ENCODE data around the gene NBPF4. TPM values are rescaled to one million over a fixed set of nuclear protein-coding genes. Genes with fewer than 3 reads are reported as not detected.
"Not testable (repeated sequence)": the region's sequence is repeated elsewhere in the genome, so short reads cannot be mapped to it uniquely, and the experiment has no call there.

NBPF4 gene
- total and polyA plus RNA-seq, 11 donors = not detected

DNA sequence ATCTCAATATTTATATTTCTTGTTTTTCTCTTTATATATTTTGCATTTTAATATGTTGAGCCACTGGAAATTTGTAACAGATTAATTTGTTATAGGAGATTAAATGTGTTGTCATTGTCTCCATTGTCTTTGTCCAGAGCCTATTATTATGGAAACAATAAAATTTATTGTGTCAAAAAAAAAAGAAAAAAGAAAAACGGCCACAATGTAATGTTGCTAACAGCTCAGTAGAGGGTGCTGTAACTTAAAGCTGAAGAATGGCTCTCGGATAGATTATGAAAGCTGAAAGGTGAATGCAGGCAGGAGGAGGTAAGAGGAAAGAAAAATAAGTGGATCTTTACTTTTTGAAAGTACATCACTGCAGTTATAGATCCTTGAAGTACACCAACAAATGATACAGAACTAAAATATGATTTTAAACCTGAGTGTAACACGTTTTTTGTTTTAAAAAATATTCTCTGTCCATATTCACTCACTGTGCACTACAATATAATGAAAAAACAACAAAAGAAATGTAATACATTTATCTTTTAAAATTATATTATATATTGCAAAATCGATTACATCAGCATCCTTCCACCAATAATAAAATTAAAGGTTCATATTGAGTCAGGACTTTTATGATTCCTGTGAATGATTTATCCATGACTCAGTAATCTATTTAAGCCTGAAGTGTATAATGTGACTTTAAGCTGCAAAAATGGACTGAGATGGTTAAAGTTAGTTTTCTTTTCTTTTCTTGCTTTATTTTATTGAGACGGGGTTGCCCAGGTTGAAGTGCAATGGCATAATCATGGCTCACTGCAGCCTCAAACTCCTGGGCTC is 29.0 kb downstream of the NBPF4 start:
- H3K27ac ChIP-seq; DNase-seq; intact Hi-C loops (cut with DNase I); H3K4me3 ChIP-seq; H3K4me1 ChIP-seq; ATAC-seq; H3K36me3 ChIP-seq; H3K9me3 ChIP-seq: not testable (repeated sequence)
- peak; percentile 42 to 77 (median 62) for TF ChIP-seq CTCF (IDR thresholded peaks at IDR 0.05)
- H3K27me3 ChIP-seq = peaks cover 0 to 17% (median 0%) of the 10 kb centered on the region in 9 donors
- WGBS, 4 donors = 15 to 30% (median 17%) methylated on average over 4 to 5 of the region's 5 CpGs

DNA sequence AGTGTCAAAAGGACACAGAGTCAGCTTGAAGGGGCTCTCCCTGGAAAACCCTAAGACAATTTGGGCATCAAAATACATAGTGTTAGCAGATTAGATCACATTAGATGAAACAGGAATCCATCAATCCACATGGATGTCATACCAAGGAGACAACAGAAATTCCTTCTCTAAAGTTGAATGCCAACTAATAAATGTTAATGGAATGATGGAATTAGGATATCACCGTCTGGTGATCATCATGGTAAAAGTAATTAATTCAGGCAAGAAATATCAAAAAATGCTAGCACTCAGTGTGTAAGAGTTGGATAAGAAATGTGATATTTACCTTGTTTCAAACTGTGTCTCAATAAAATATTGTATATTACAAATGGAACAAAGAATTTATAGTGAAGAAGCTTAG is 32.9 kb downstream of the NBPF4 start:
- intact Hi-C loops (cut with DNase I) = no loop called here
- DNase-seq (no peak), ATAC-seq (no peak)
- no peaks in the 10 kb centered on the region for H3K4me1 ChIP-seq
- peaks cover 0 to 29% (median 0%) of the 10 kb centered on the region in 9 donors for H3K27me3 ChIP-seq
- H3K4me3 ChIP-seq = no peak overlapping the region
- 92 to 98% (median 94%) methylated on average over 1 of the region's 1 CpG for WGBS, 4 donors
- no peaks in the 10 kb centered on the region for H3K9me3 ChIP-seq
- TF ChIP-seq CTCF (IDR thresholded peaks at IDR 0.05) (no peak), POLR2A (IDR thresholded peaks at IDR 0.05) (no peak)
- no peaks in the 10 kb centered on the region for H3K36me3 ChIP-seq
- H3K27ac ChIP-seq = no peak overlapping the region

- TF ChIP-seq POLR2A (IDR thresholded peaks at IDR 0.05) (no peak), CTCF (IDR thresholded peaks at IDR 0.05) (no peak)
- DNase-seq (no peak), ATAC-seq (no peak)
- peaks cover 0 to 29% (median 0%) of the 10 kb centered on the region in 9 donors for H3K27me3 ChIP-seq
- no peak overlapping the region for H3K4me3 ChIP-seq
- H3K27ac ChIP-seq = no peak overlapping the region
- 80 to 83% (median 82%) methylated on average over 11 of the region's 11 CpGs for WGBS, 4 donors
- H3K9me3 ChIP-seq = peaks cover 0 to 4% (median 0%) of the 10 kb centered on the region in 12 donors
- H3K36me3 ChIP-seq = no peaks in the 10 kb centered on the region
- H3K4me1 ChIP-seq = no peaks in the 10 kb centered on the region
- intact Hi-C loops (cut with DNase I) = no loop called here
Observed at GRCh38 chr1:108209456-108210108, 34.3 kb downstream of the NBPF4 start.

DNA sequence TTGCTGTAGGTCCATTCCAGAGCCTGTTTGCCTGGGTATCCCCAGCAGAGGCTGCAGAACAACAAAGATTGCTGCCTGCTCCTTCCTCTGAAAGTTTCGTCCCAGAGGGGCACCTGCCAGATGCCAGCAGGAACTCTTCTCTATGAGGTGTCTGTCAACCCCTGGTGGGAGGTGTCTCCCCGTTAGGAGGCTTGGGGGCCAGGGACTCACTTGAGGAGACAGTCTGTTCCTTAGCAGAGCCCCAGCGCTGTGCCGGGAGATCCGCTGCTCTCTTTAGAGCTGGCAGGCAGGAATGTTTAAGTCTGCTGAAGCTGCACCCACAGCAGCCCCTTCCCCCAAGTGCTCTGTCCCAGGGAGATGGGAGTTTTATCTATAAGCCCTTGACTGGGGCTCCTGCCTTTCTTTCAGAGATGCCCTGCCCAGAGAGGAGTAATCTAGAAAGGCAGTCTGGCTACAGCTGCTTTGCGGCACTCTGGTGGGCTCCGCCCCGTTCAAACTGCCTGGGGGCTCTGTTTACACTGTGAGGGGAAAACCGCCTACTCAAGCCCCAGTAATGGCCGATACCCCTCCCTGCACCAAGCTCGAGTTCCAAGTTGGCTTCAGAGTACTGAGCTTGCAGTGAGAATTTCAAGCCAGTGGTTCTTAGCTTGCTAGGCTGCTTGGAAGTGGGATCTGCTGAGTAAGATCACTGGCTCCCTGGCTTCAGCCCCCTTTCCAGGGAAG is 35.0 kb downstream of the NBPF4 start:
- TF ChIP-seq CTCF (IDR thresholded peaks at IDR 0.05) = no peak
- no peak for TF ChIP-seq POLR2A (IDR thresholded peaks at IDR 0.05)
- Histone ChIP-seq H3K4me1 (no peaks in the 10 kb centered on the region), H3K27me3 (peaks cover 0 to 29% (median 0%) of the 10 kb centered on the region in 9 donors), H3K36me3 (no peaks in the 10 kb centered on the region), H3K27ac (no peak overlapping the region), H3K4me3 (no peak overlapping the region), H3K9me3 (peaks cover 0 to 10% (median 0%) of the 10 kb centered on the region in 12 donors)
- no peak for ATAC-seq
- DNase-seq = peak in 1 of 5 donors; percentile 46
- intact Hi-C loops (cut with DNase I) = no loop called here
- 59 to 70% (median 63%) methylated on average over 9 to 11 of the region's 11 CpGs for WGBS, 4 donors

GRCh38 chr1:108203582-108203981 is 40.3 kb downstream of the NBPF4 start:
- peaks cover 0 to 14% (median 0%) of the 10 kb centered on the region in 12 donors for H3K9me3 ChIP-seq
- intact Hi-C loops (cut with DNase I) = loop anchor here in 1 of 10 donors (5.0 kb wide), 1 partner anchor 489 kb away; the partner anchor contains the start of gene PRPF38B
- not testable (repeated sequence) for H3K27ac ChIP-seq, H3K27me3 ChIP-seq, ATAC-seq, H3K4me3 ChIP-seq, H3K36me3 ChIP-seq, DNase-seq
- H3K4me1 ChIP-seq = peaks cover 0 to 18% (median 8%) of the 10 kb centered on the region in 12 donors
- WGBS, 4 donors = 89 to 96% (median 91%) methylated on average over 3 of the region's 3 CpGs
